Prostate gland (tissue), 2 donors: ENCODE measurements around the gene SLC2A4.

ENCODE experiments used
- CTCF ChIP-seq, 4 experiments: fragments of 200-600 bp in 2 of 4; fragments of 450-650 bp in 2 of 4; sonication (generic) in 2 of 4; IDR thresholded peaks; 1 replicate in 3 of 4; 2 replicates in 1 of 4; pipeline ENCODE4 v1.5.1; 2016 to 2019; ENCODE audit warnings: antibody characterized with exemption in 4 of 4, mild to moderate bottlenecking in 2 of 4, moderate library complexity in 2 of 4
- POLR2AphosphoS5 ChIP-seq: sonication (generic); formaldehyde crosslinking; IDR thresholded peaks from one replicate; pipeline ENCODE4 v1.6.1; 2017; ENCODE audit warnings: antibody characterized with exemption

- no peak for TF ChIP-seq CTCF (IDR thresholded peaks at IDR 0.05)
- TF ChIP-seq POLR2AphosphoS5: no peak
Measured at GRCh38 chr17:7332111-7332510, 50.6 kb downstream of the SLC2A4 start.
